H1 (cell line): ENCODE measurements around the gene IFNAR2. TPM values are rescaled to one million over a fixed set of nuclear protein-coding genes. Genes with fewer than 3 reads are reported as not detected.
A peak's percentile ranks its signal among the peaks of the same experiment; 100 is the strongest.

Experiments used
- CTCF ChIA-PET: fragments of 300-600 bp; sonication (Branson Sonifier 250); formaldehyde crosslinking; loops from one replicate; lab custom pipeline; 2021; ENCODE audit not compliant: partially characterized antibody; lab: Charles Lee
- POLR2A ChIA-PET: fragments of 300-600 bp; sonication (Branson Sonifier 250); formaldehyde crosslinking; loops from one replicate; lab custom pipeline; 2021; ENCODE audit warnings: inconsistent platforms; ENCODE audit not compliant: partially characterized antibody; lab: Charles Lee
- DNase-seq, 2 experiments: peaks; one replicate each; pipeline versions ENCODE4 v3.0.0 to v3.0.0-alpha.2; 2010 to 2022; ENCODE audit warnings: low spot score in 2 of 2, low read depth in 1 of 2, mixed read lengths in 1 of 2
- FAIRE-seq: peaks from 2 replicates; lab custom pipeline; 2011; peaks lifted over from hg19 to GRCh38; lab: Jason Lieb, UNC
- H2AFZ ChIP-seq: 2 replicates; pipeline ENCODE4 v1.8.1; 2012; ENCODE audit warnings: low read length, inconsistent platforms
- H2AK5ac ChIP-seq: 2 replicates; pipeline ENCODE4 v1.6.1; 2013; ENCODE audit warnings: low read depth, low read length
- H2BK120ac ChIP-seq: replicated peaks from 2 replicates; pipeline ENCODE3; 2013; ENCODE audit warnings: low read depth, low read length, inconsistent platforms
- H2BK12ac ChIP-seq: 2 replicates; pipeline ENCODE4 v1.6.1; 2013; ENCODE audit warnings: low read depth, low read length
- H2BK15ac ChIP-seq: 2 replicates; pipeline ENCODE4 v1.6.1; 2013; ENCODE audit warnings: low read length
- H2BK20ac ChIP-seq: 2 replicates; pipeline ENCODE4 v1.6.1; 2013; ENCODE audit warnings: low read length
- H2BK5ac ChIP-seq: 2 replicates; pipeline ENCODE4 v1.6.1; 2013; ENCODE audit warnings: low read depth, low read length
- H3K14ac ChIP-seq: 2 replicates; pipeline ENCODE4 v1.6.1; 2013; ENCODE audit warnings: inconsistent platforms; ENCODE audit not compliant: insufficient read length
- H3K18ac ChIP-seq: 2 replicates; pipeline ENCODE4 v1.6.1; 2013; ENCODE audit warnings: low read length; ENCODE audit errors: extremely low read depth
- H3K23ac ChIP-seq: 2 replicates; pipeline ENCODE4 v1.6.1; 2013; ENCODE audit warnings: inconsistent platforms; ENCODE audit not compliant: insufficient read length
- H3K23me2 ChIP-seq: 2 replicates; pipeline ENCODE4 v1.6.1; 2013; ENCODE audit warnings: low read depth, low read length
- H3K27ac ChIP-seq: 2 replicates; pipeline ENCODE4 v1.6.1; 2011; ENCODE audit warnings: low read depth, low read length, inconsistent platforms
- H3K27me3 ChIP-seq, 4 experiments: replicated peaks in 1 of 4; 1 replicate in 1 of 4; 2 replicates in 3 of 4; pipeline versions ENCODE4 v1.6.1 to v1.8.1; 2011 to 2013; ENCODE audit warnings: low read length in 3 of 4, mild to moderate bottlenecking in 3 of 4, inconsistent platforms in 2 of 4, mixed read lengths in 2 of 4, moderate library complexity in 1 of 4; ENCODE audit not compliant: control insufficient read depth in 3 of 4, insufficient read depth in 3 of 4; ENCODE audit errors: extremely low read depth in 1 of 4
- H3K36me3 ChIP-seq, 4 experiments: 2 replicates each; pipeline versions ENCODE4 v1.6.1 to v1.8.1; 2011 to 2013; ENCODE audit warnings: mild to moderate bottlenecking in 4 of 4, low read length in 3 of 4, moderate library complexity in 2 of 4, control low read depth in 1 of 4, inconsistent platforms in 1 of 4; ENCODE audit not compliant: insufficient read depth in 4 of 4, control insufficient read depth in 2 of 4
- H3K4ac ChIP-seq: replicated peaks from 2 replicates; pipeline ENCODE3; 2013; ENCODE audit warnings: low read length, low read depth, mixed read lengths, inconsistent platforms; ENCODE audit not compliant: insufficient read length
- H3K4me1 ChIP-seq, 4 experiments: replicated peaks in 1 of 4; 1 replicate in 1 of 4; 2 replicates in 3 of 4; pipeline versions ENCODE4 v1.6.1 to v1.8.1; 2011 to 2013; ENCODE audit warnings: low read length in 3 of 4, inconsistent platforms in 2 of 4, mixed read lengths in 1 of 4; ENCODE audit not compliant: insufficient read depth in 4 of 4, control insufficient read depth in 3 of 4
- H3K4me2 ChIP-seq, 2 experiments: 2 replicates each; pipeline versions ENCODE4 v1.6.1 to v1.8.1; 2011 to 2013; ENCODE audit warnings: low read depth in 2 of 2, low read length in 2 of 2, control low read depth in 1 of 2, inconsistent platforms in 1 of 2, mild to moderate bottlenecking in 1 of 2; ENCODE audit not compliant: insufficient read depth in 1 of 2
- H3K4me3 ChIP-seq, 4 experiments: fragments of 200-600, 300-600 bp in 1 of 4; sonication (generic), shearing (Covaris generic), sonication (Bioruptor Twin) in 1 of 4; 2 replicates each; pipeline versions ENCODE4 v1.5.1 to v1.8.1; 2011 to 2016; ENCODE audit warnings: low read length in 4 of 4, low read depth in 3 of 4, control low read depth in 2 of 4, inconsistent platforms in 2 of 4, mild to moderate bottlenecking in 2 of 4, mixed read lengths in 1 of 4, moderate library complexity in 1 of 4; ENCODE audit not compliant: insufficient read depth in 2 of 4; ENCODE audit errors: extremely low read depth in 1 of 4
- H3K56ac ChIP-seq: replicated peaks from 2 replicates; pipeline ENCODE3; 2013; ENCODE audit warnings: low read depth, mild to moderate bottlenecking, mixed read lengths, low read length, inconsistent platforms; ENCODE audit not compliant: insufficient read length
- H3K79me1 ChIP-seq: 2 replicates; pipeline ENCODE4 v1.6.1; 2013; ENCODE audit warnings: low read depth, low read length, control low read depth
- H3K79me2 ChIP-seq, 2 experiments: 2 replicates each; pipeline versions ENCODE4 v1.6.1 to v1.8.1; 2012 to 2013; ENCODE audit warnings: low read length in 2 of 2, mild to moderate bottlenecking in 2 of 2, inconsistent platforms in 1 of 2; ENCODE audit not compliant: insufficient read depth in 2 of 2, control insufficient read depth in 1 of 2
- H3K9ac ChIP-seq, 4 experiments: replicated peaks in 1 of 4; 1 replicate in 1 of 4; 2 replicates in 3 of 4; pipeline versions ENCODE4 v1.6.1 to v1.8.1; 2011 to 2013; ENCODE audit warnings: low read depth in 3 of 4, low read length in 3 of 4, control low read depth in 2 of 4, mild to moderate bottlenecking in 2 of 4, moderate library complexity in 2 of 4, inconsistent platforms in 1 of 4; ENCODE audit errors: extremely low read depth in 1 of 4
- H3K9me3 ChIP-seq, 2 experiments: 2 replicates each; pipeline versions ENCODE4 v1.6.1 to v1.8.1; 2012 to 2013; ENCODE audit warnings: mild to moderate bottlenecking in 2 of 2, moderate library complexity in 2 of 2, control low read depth in 1 of 2, inconsistent platforms in 1 of 2, low read depth in 1 of 2, low read length in 1 of 2, mixed read lengths in 1 of 2; ENCODE audit not compliant: insufficient read depth in 2 of 2
- H4K20me1 ChIP-seq, 2 experiments: replicated peaks in 1 of 2; 2 replicates each; pipeline versions ENCODE3 to v1.8.1; 2011 to 2013; ENCODE audit warnings: inconsistent platforms in 2 of 2, low read length in 2 of 2, mild to moderate bottlenecking in 1 of 2; ENCODE audit not compliant: insufficient read depth in 2 of 2, control insufficient read depth in 1 of 2
- H4K5ac ChIP-seq: 2 replicates; pipeline ENCODE4 v1.6.1; 2013; ENCODE audit warnings: low read length, low read depth, mixed read lengths, inconsistent platforms; ENCODE audit not compliant: insufficient read length
- H4K8ac ChIP-seq: 2 replicates; pipeline ENCODE4 v1.8.0; 2013; ENCODE audit warnings: mild to moderate bottlenecking, moderate library complexity, low read length, inconsistent platforms; ENCODE audit not compliant: insufficient read depth; ENCODE audit errors: extremely low read depth
- H4K91ac ChIP-seq: replicated peaks from 2 replicates; pipeline ENCODE3; 2013; ENCODE audit warnings: low read length, mixed read lengths, inconsistent platforms; ENCODE audit not compliant: insufficient read length
- CTCF ChIP-seq, 3 experiments: IDR thresholded peaks; 1 replicate in 2 of 3; 2 replicates in 1 of 3; pipeline versions ENCODE4 v1.5.1 to v1.6.1; 2011; ENCODE audit warnings: low read length in 3 of 3, mild to moderate bottlenecking in 3 of 3, inconsistent platforms in 2 of 3, low read depth in 1 of 3, moderate library complexity in 1 of 3; ENCODE audit not compliant: insufficient read depth in 1 of 3; ENCODE audit errors: control extremely low read depth in 1 of 3
- EGR1 ChIP-seq: IDR thresholded peaks from 2 replicates; pipeline ENCODE4 v1.6.1; 2011; ENCODE audit warnings: low read depth, low read length, borderline replicate concordance
- GABPA ChIP-seq: IDR thresholded peaks from 2 replicates; pipeline ENCODE4 v1.6.1; 2011; ENCODE audit warnings: mild to moderate bottlenecking, low read length, moderate library complexity, borderline replicate concordance; ENCODE audit not compliant: insufficient read depth
- PHF8 ChIP-seq: fragments of 200-600 bp; sonication (generic); conservative IDR thresholded peaks from 2 replicates; pipeline ENCODE4 v1.7.1; 2012; ENCODE audit warnings: low read depth, mild to moderate bottlenecking, inconsistent platforms, low read length, moderate library complexity
- RAD21 ChIP-seq, 2 experiments: IDR thresholded peaks in 1 of 2; conservative IDR thresholded peaks in 1 of 2; 2 replicates each; pipeline ENCODE4 v1.6.1; 2011; ENCODE audit warnings: low read depth in 2 of 2, low read length in 2 of 2, improper control_type of control experiment in 1 of 2, inconsistent platforms in 1 of 2, mild to moderate bottlenecking in 1 of 2, moderate library complexity in 1 of 2
- TBP ChIP-seq: IDR thresholded peaks from 2 replicates; pipeline ENCODE4 v1.6.1; 2011; ENCODE audit warnings: low read depth, low read length, improper control_type of control experiment
- WGBS, 2 experiments: shearing (Covaris generic) in 1 of 2; methylation state at CpG; one replicate each; pipeline versions ENCODE4 v1.1.6 to v1.1.7; 2013 to 2015; ENCODE audit warnings: low lambda C conversion rate in 2 of 2, mixed read lengths in 2 of 2, inconsistent platforms in 1 of 2, low coverage in 1 of 2, missing lambda C conversion rate in 1 of 2; ENCODE audit not compliant: insufficient replicate concordance in 2 of 2, insufficient coverage in 1 of 2, insufficient read length in 1 of 2; ENCODE audit errors: extremely low coverage in 1 of 2, missing lambda C conversion rate in 1 of 2; 5-methylcytosine and 5-hydroxymethylcytosine counted together
- polyA plus RNA-seq, 7 experiments: library from polyadenylated mRNA; depleted of rRNA in 3 of 7; stranded (reverse) in 5 of 7; unstranded in 2 of 7; fragments of >200 nt in 5 of 7; fragments of 200-250 nt in 2 of 7; gene quantifications; 1 replicate in 5 of 7; 2 replicates in 1 of 7; 4 replicates in 1 of 7; pipeline versions ENCODE4 v1.2.1 to v1.2.3, GENCODE V29; 2011 to 2013; ENCODE audit warnings: missing spikeins in 2 of 7, mixed read lengths in 2 of 7
- total RNA-seq: library from RNA; stranded (reverse); fragmentation: NEBNext Ultra II Directional; extraction: Animal tissue kit (Norgen Biotek cat#: 25700); gene quantifications from 2 replicates; pipeline ENCODE4 v1.2.1, GENCODE V29; 2021

IFNAR2 gene
- total and polyA plus RNA-seq, 2 of the 8 experiments (the other 6 are each of a cell fraction or from before 2014, with no cell fraction given) = 12.2 to 16.1 TPM

- Histone ChIP-seq H3K27ac (no peak overlapping the region), H3K4me3 (no peak overlapping the region), H3K18ac (no peak overlapping the region), H3K4me1 (peaks cover 0 to 8% (median 2%) of the 10 kb centered on the region in 4 experiments; a peak in 4 of 7 replicates), H3K9me3 (no peaks in the 10 kb centered on the region), H3K56ac (no peak overlapping the region), H2BK20ac (no peak overlapping the region), H3K9ac (no peak overlapping the region), H3K79me2 (no peaks in the 10 kb centered on the region), H4K5ac (no peak overlapping the region), H3K4ac (no peak overlapping the region), H3K4me2 (peak overlapping the region; percentile 38 to 60), H4K91ac (no peak overlapping the region), H4K20me1 (no peaks in the 10 kb centered on the region), H3K36me3 (no peaks in the 10 kb centered on the region), H2BK5ac (no peak overlapping the region), H2BK15ac (0 out of 2 replicates have a peak overlapping the region, but pooled peaks have one; percentile 38), H2AFZ (peak overlapping the region; percentile 89; the same call in 1 of the 2 replicates), H2AK5ac (no peak overlapping the region), H3K27me3 (no peaks in the 10 kb centered on the region; a peak in 1 of 7 replicates), H2BK120ac (no peak overlapping the region), H3K23me2 (no peaks in the 10 kb centered on the region), H2BK12ac (no peak overlapping the region), H3K14ac (no peak overlapping the region), H4K8ac (no peak overlapping the region), H3K79me1 (no peaks in the 10 kb centered on the region), H3K23ac (no peak overlapping the region)
- FAIRE-seq (peak; percentile 70), DNase-seq (peak; percentile 47 to 77)
- WGBS, 2 experiments = 18% methylated on average over 14 of the region's 14 CpGs; no CpG with 5 or more reads in 1 of the 2 experiments
- ChIA-PET CTCF (interaction anchor here (0.6 to 3.9 kb wide), 50 partner anchors 12 to 365 kb away, joined by 3 to 39 read pairs (median 4); no protein-coding TSS in a partner anchor), POLR2A (interaction anchor here (0.8 to 1.3 kb wide), 4 partner anchors 39 to 365 kb away, joined by 3 read pairs; no protein-coding TSS in a partner anchor)
- TF ChIP-seq EGR1 = no peak
- no peak for TF ChIP-seq GABPA
- peak; percentile 30 to 83 (median 82) for TF ChIP-seq CTCF (IDR thresholded peaks at IDR 0.05; ENCODE audit: control extremely low read depth in 1 of 3, insufficient read depth in 1 of 3, low read depth in 1 of 3, low read length in 3 of 3)
- TF ChIP-seq TBP = peak; percentile 35; the same call in 1 of the 2 replicates
- TF ChIP-seq RAD21 (IDR thresholded peaks at IDR 0.05 in 1 of 2, conservative IDR thresholded peaks at IDR 0.05 in 1 of 2; ENCODE audit: low read depth in 2 of 2, low read length in 2 of 2) = peak; percentile 90 to 93
- no peak for TF ChIP-seq PHF8
These were observed 32.8 kb upstream of the IFNAR2 start for GRCh38 chr21:33196941-33197374.
